Loucy (cell line): ENCODE measurements around the gene TAPBP.

Source experiments
- H2AFZ ChIP-seq: fragments of 200-600 bp; sonication (generic); 2 replicates; pipeline ENCODE4 v1.6.0; 2016; ENCODE audit warnings: antibody characterized with exemption, mild to moderate bottlenecking, low read length, moderate library complexity
- H3F3A ChIP-seq: fragments of 200-600 bp; 2 replicates; pipeline ENCODE4 v1.6.0; 2016; ENCODE audit warnings: antibody characterized with exemption, low read depth, mild to moderate bottlenecking
- H3K27me3 ChIP-seq: fragments of 200-600 bp; sonication (generic); 2 replicates; pipeline ENCODE4 v1.6.1; 2014; ENCODE audit warnings: low read length, mild to moderate bottlenecking; ENCODE audit not compliant: insufficient read depth, poor library complexity, severe bottlenecking
- H3K36me3 ChIP-seq: fragments of 200-600 bp; sonication (generic); 2 replicates; pipeline ENCODE4 v1.6.1; 2016; ENCODE audit warnings: low read length; ENCODE audit not compliant: insufficient read depth
- H3K4me1 ChIP-seq: fragments of 200-600 bp; sonication (generic); 2 replicates; pipeline ENCODE4 v1.5.1; 2014; ENCODE audit warnings: low read length, mild to moderate bottlenecking; ENCODE audit not compliant: insufficient read depth, poor library complexity, severe bottlenecking
- H3K4me2 ChIP-seq: fragments of 200-600 bp; sonication (generic); 2 replicates; pipeline ENCODE4 v1.6.0; 2014; ENCODE audit warnings: antibody characterized with exemption, low read length, low read depth, mild to moderate bottlenecking; ENCODE audit not compliant: poor library complexity, severe bottlenecking
- H3K4me3 ChIP-seq: fragments of 200-600 bp; sonication (generic); 2 replicates; pipeline ENCODE4 v1.5.1; 2014; ENCODE audit warnings: low read length, mild to moderate bottlenecking, mixed read lengths; ENCODE audit not compliant: poor library complexity, severe bottlenecking
- H3K79me2 ChIP-seq: fragments of 200-600 bp; sonication (generic); 2 replicates; pipeline ENCODE4 v1.6.1; 2014; ENCODE audit warnings: low read length; ENCODE audit not compliant: insufficient read depth
- H3K9ac ChIP-seq: fragments of 200-600 bp; sonication (generic); 2 replicates; pipeline ENCODE4 v1.6.0; 2014; ENCODE audit warnings: mild to moderate bottlenecking, low read depth, low read length, moderate library complexity; ENCODE audit not compliant: poor library complexity, severe bottlenecking
- H3K9me2 ChIP-seq: fragments of 200-600 bp; sonication (generic); replicated peaks from 2 replicates; pipeline ENCODE4 v1.6.1; 2016; ENCODE audit warnings: low read depth, low read length, mixed read lengths
- H3K9me3 ChIP-seq: fragments of 200-600 bp; sonication (generic); 2 replicates; pipeline ENCODE4 v1.6.1; 2014; ENCODE audit warnings: mild to moderate bottlenecking, antibody characterized with exemption, low read length, low read depth; ENCODE audit not compliant: insufficient read depth
- H4K20me1 ChIP-seq: fragments of 200-600 bp; sonication (generic); 2 replicates; pipeline ENCODE4 v1.6.0; 2014; ENCODE audit warnings: antibody characterized with exemption, low read length, mild to moderate bottlenecking; ENCODE audit not compliant: insufficient read depth, poor library complexity, severe bottlenecking
- CTCF ChIP-seq: fragments of 200-600 bp; sonication (generic); conservative IDR thresholded peaks from 2 replicates; pipeline ENCODE4 v1.5.1; 2014; ENCODE audit warnings: mild to moderate bottlenecking, antibody characterized with exemption, low read length
- EZH2phosphoT487 ChIP-seq: fragments of 200-600 bp; IDR thresholded peaks from 2 replicates; pipeline ENCODE4 v1.6.1; 2018; ENCODE audit warnings: antibody characterized with exemption, mild to moderate bottlenecking, moderate library complexity, borderline replicate concordance

The TAPBP gene

GRCh38 chr6:33319939-33320314 lies 6.0 kb upstream of the TAPBP start:
- no peak overlapping the region for H3K4me3 ChIP-seq
- H4K20me1 ChIP-seq: peaks cover 30% of the 10 kb centered on the region
- no peak for TF ChIP-seq CTCF
- peak overlapping the region; percentile 95 for H3K4me2 ChIP-seq
- no peak overlapping the region for H2AFZ ChIP-seq
- peaks cover 23% of the 10 kb centered on the region; the same call in 1 of the 2 replicates for H3K36me3 ChIP-seq
- no peaks in the 10 kb centered on the region for H3K9me2 ChIP-seq
- peak overlapping the region; percentile 21 for H3K9ac ChIP-seq
- H3K4me1 ChIP-seq: peaks cover 52% of the 10 kb centered on the region
- no peaks in the 10 kb centered on the region for H3K27me3 ChIP-seq
- H3F3A ChIP-seq: peaks cover 6% of the 10 kb centered on the region; the same call in 1 of the 2 replicates
- no peaks in the 10 kb centered on the region for H3K9me3 ChIP-seq
- peaks cover 57% of the 10 kb centered on the region for H3K79me2 ChIP-seq

- H2AFZ ChIP-seq: 0 out of 2 replicates have a peak overlapping the region, but pooled peaks have one; percentile 20
Measured at GRCh38 chr6:33318426-33319073, 4.7 kb upstream of the TAPBP start.

GRCh38 chr6:33317669-33318425 lies 4.0 kb upstream of the TAPBP start, which contains the start of gene ZBTB22:
Gene ZBTB22 (minus strand): TSS chr6:33317744. CDS start chr6:33316916, 828 bp downstream.
- peaks cover 73% of the 10 kb centered on the region for H3K79me2 ChIP-seq
- H3K9ac ChIP-seq: peak within 1 kb of the TSS; percentile 68
- H2AFZ ChIP-seq: peak within 1 kb of the TSS; percentile 91
- H3K36me3 ChIP-seq: peaks cover 23% of the 10 kb centered on the region; the same call in 1 of the 2 replicates
- peak within 1 kb of the TSS; percentile 82 for H3K4me3 ChIP-seq
- TF ChIP-seq CTCF: no peak
- TF ChIP-seq EZH2phosphoT487: no peak
- H3K27me3 ChIP-seq: no peaks in the 10 kb centered on the region
- peaks cover 36% of the 10 kb centered on the region for H4K20me1 ChIP-seq
- H3K9me2 ChIP-seq: no peaks in the 10 kb centered on the region
- H3K4me1 ChIP-seq: peaks cover 52% of the 10 kb centered on the region
- H3K4me2 ChIP-seq: peak within 1 kb of the TSS; percentile 95
- H3K9me3 ChIP-seq: no peaks in the 10 kb centered on the region
- H3F3A ChIP-seq: peaks cover 6% of the 10 kb centered on the region; the same call in 1 of the 2 replicates

More at GRCh38 chr6:33318426-33319073, 4.7 kb upstream of the TAPBP start:
- peaks cover 66% of the 10 kb centered on the region for H3K79me2 ChIP-seq
- peak overlapping the region; percentile 68 for H3K9ac ChIP-seq
- H3K4me2 ChIP-seq: peak overlapping the region; percentile 95
- H4K20me1 ChIP-seq: peaks cover 30% of the 10 kb centered on the region
- H3K36me3 ChIP-seq: peaks cover 23% of the 10 kb centered on the region; the same call in 1 of the 2 replicates
- H3F3A ChIP-seq: peaks cover 6% of the 10 kb centered on the region; the same call in 1 of the 2 replicates
- TF ChIP-seq CTCF (no peak), EZH2phosphoT487 (no peak)
- no peaks in the 10 kb centered on the region for H3K9me3 ChIP-seq
- no peaks in the 10 kb centered on the region for H3K27me3 ChIP-seq
- no peaks in the 10 kb centered on the region for H3K9me2 ChIP-seq
- peak overlapping the region; percentile 82 for H3K4me3 ChIP-seq
- H3K4me1 ChIP-seq: peaks cover 52% of the 10 kb centered on the region
